K562 (cell line): Measurements from ENCODE around the gene PDCD6IP. TPM values are rescaled to one million over a fixed set of nuclear protein-coding genes. Genes with fewer than 3 reads are reported as not detected.

Experiments used
- BRD9 ChIP-seq: fragments of 450-650 bp; IDR thresholded peaks from 2 replicates; pipeline ENCODE4 v1.6.1; 2018; ENCODE audit warnings: low read depth; ENCODE audit not compliant: partially characterized antibody
- CHAMP1 ChIP-seq: fragments of 450-650 bp; IDR thresholded peaks from 2 replicates; pipeline ENCODE4 v1.6.1; 2016; ENCODE audit warnings: mild to moderate bottlenecking
- CTCFL ChIP-seq: IDR thresholded peaks from 2 replicates; pipeline ENCODE4 v1.6.1; 2011; ENCODE audit warnings: borderline replicate concordance, low read depth, mild to moderate bottlenecking, moderate library complexity, low read length; ENCODE audit not compliant: insufficient read depth, poor library complexity, severe bottlenecking
- GATA2 ChIP-seq: sonication (generic); formaldehyde crosslinking; IDR thresholded peaks from 2 replicates; pipeline ENCODE4 v1.4.0; 2020; ENCODE audit warnings: mild to moderate bottlenecking, missing genetic modification reagents
- HNRNPL ChIP-seq: fragments of 200-400 bp; formaldehyde crosslinking; IDR thresholded peaks from 2 replicates; pipeline ENCODE4 v1.6.1; 2017; ENCODE audit warnings: low read depth, mild to moderate bottlenecking, low read length
- PHTF2 ChIP-seq: fragments of 250-450 bp; sonication (Bioruptor Pico); IDR thresholded peaks from 2 replicates; pipeline ENCODE4 v1.5.0; 2021; ENCODE audit warnings: mild to moderate bottlenecking
- POLR2B ChIP-seq: fragments of 450-650 bp; IDR thresholded peaks from 2 replicates; pipeline ENCODE4 v1.6.1; 2018; ENCODE audit warnings: low read depth; ENCODE audit not compliant: partially characterized antibody
- RBM25 ChIP-seq: fragments of 200-400 bp; formaldehyde crosslinking; IDR thresholded peaks from 2 replicates; pipeline ENCODE4 v1.6.1; 2018; ENCODE audit warnings: low read length, low read depth, moderate library complexity; ENCODE audit not compliant: severe bottlenecking
- RHOXF2B ChIP-seq: fragments of 250-450 bp; sonication (Bioruptor Pico); conservative IDR thresholded peaks from 2 replicates; pipeline ENCODE4 v1.5.1; 2021
- SRSF3 ChIP-seq: fragments of 200-400 bp; formaldehyde crosslinking; IDR thresholded peaks from 2 replicates; pipeline ENCODE4 v1.6.1; 2016; ENCODE audit warnings: mild to moderate bottlenecking, low read length, moderate library complexity; ENCODE audit not compliant: insufficient read depth
- STAT5B ChIP-seq: fragments of 250-450 bp; sonication (Bioruptor Pico); IDR thresholded peaks from 2 replicates; pipeline ENCODE4 v1.8.0; 2021; ENCODE audit warnings: mild to moderate bottlenecking, inconsistent platforms
- XRCC5 ChIP-seq: fragments of 200-400 bp; formaldehyde crosslinking; IDR thresholded peaks from 2 replicates; pipeline ENCODE4 v1.6.1; 2017; ENCODE audit warnings: low read depth, mild to moderate bottlenecking, low read length
- ZNF146 ChIP-seq: IDR thresholded peaks from one replicate; pipeline ENCODE4 v1.6.1; 2018; ENCODE audit warnings: missing compliant biosample characterization; ENCODE audit not compliant: unreplicated experiment
- ZNF174 ChIP-seq: fragments of 250-450 bp; sonication (Bioruptor Pico); IDR thresholded peaks from 2 replicates; pipeline ENCODE4 v1.4.0; 2020; ENCODE audit warnings: mild to moderate bottlenecking
- ZNF395 ChIP-seq: fragments of 200-800 bp; sonication (Bioruptor generic); IDR thresholded peaks from 2 replicates; pipeline ENCODE4 v1.6.1; 2017; ENCODE audit warnings: missing genetic modification characterization, missing compliant biosample characterization
- ZNF778 ChIP-seq: fragments of 450-650 bp; formaldehyde crosslinking; IDR thresholded peaks from 2 replicates; pipeline ENCODE4 v1.4.0; 2020; ENCODE audit warnings: mild to moderate bottlenecking, moderate library complexity
- ZNF830 ChIP-seq: fragments of 250-450 bp; sonication (Bioruptor Pico); IDR thresholded peaks from 2 replicates; pipeline ENCODE4 v1.5.0; 2021; ENCODE audit warnings: mild to moderate bottlenecking
- polyA plus RNA-seq, 8 experiments: library from polyadenylated mRNA; depleted of rRNA in 4 of 8; stranded (reverse) in 5 of 8; unstranded in 3 of 8; fragments of >200 nt; fragmentation: Nextera tagmentation in 2 of 8; fragmentation: Illumina TruSeq in 1 of 8; extraction: Ambion mirVana in 2 of 8; extraction: Trizol in 1 of 8; gene quantifications; 2 replicates each; pipeline versions ENCODE4 v1.2.1 to v1.2.3, GENCODE V29; 2011 to 2014; ENCODE audit warnings: inconsistent platforms in 1 of 8, missing spikeins in 1 of 8
- total RNA-seq, 7 experiments: library from RNA; depleted of rRNA in 6 of 7; stranded (reverse); fragments of >200 nt in 6 of 7; fragmentation: Illumina TruSeq in 2 of 7; extraction: Trizol in 2 of 7; gene quantifications; 2 replicates each; pipeline versions ENCODE4 v1.2.1 to v1.2.3, GENCODE V29; 2011 to 2021; ENCODE audit warnings: low replicate concordance in 1 of 7
- TF ChIP-seq, protein P1 (sequence below): fragments of 250-450 bp; sonication (Bioruptor Pico); IDR thresholded peaks from 2 replicates; pipeline ENCODE4 v1.5.0; 2020; ENCODE audit warnings: mild to moderate bottlenecking
- TF ChIP-seq, protein P2 (sequence below), 2 experiments: fragments of 200-800 bp in 1 of 2; sonication (Bioruptor generic) in 1 of 2; sonication (generic) in 1 of 2; formaldehyde crosslinking in 1 of 2; IDR thresholded peaks in 1 of 2; conservative IDR thresholded peaks in 1 of 2; 2 replicates each; pipeline versions ENCODE4 v1.5.0 to v1.6.1; 2016 to 2020; ENCODE audit warnings: missing compliant biosample characterization in 1 of 2, missing genetic modification characterization in 1 of 2, missing genetic modification reagents in 1 of 2

PDCD6IP gene
- total and polyA plus RNA-seq, 9 of the 15 experiments (the other 6 are each of a cell fraction or from before 2014, with no cell fraction given): 40.2 to 302 (median 122) TPM

- TF ChIP-seq, protein P1, sequence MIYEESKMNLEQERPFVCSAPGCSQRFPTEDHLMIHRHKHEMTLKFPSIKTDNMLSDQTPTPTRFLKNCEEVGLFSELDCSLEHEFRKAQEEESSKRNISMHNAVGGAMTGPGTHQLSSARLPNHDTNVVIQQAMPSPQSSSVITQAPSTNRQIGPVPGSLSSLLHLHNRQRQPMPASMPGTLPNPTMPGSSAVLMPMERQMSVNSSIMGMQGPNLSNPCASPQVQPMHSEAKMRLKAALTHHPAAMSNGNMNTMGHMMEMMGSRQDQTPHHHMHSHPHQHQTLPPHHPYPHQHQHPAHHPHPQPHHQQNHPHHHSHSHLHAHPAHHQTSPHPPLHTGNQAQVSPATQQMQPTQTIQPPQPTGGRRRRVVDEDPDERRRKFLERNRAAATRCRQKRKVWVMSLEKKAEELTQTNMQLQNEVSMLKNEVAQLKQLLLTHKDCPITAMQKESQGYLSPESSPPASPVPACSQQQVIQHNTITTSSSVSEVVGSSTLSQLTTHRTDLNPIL (CRISPR knock-in tag): no peak
- TF ChIP-seq XRCC5: 0 out of 2 replicates have a peak, but pooled peaks have one; percentile 60
- TF ChIP-seq, protein P2, sequence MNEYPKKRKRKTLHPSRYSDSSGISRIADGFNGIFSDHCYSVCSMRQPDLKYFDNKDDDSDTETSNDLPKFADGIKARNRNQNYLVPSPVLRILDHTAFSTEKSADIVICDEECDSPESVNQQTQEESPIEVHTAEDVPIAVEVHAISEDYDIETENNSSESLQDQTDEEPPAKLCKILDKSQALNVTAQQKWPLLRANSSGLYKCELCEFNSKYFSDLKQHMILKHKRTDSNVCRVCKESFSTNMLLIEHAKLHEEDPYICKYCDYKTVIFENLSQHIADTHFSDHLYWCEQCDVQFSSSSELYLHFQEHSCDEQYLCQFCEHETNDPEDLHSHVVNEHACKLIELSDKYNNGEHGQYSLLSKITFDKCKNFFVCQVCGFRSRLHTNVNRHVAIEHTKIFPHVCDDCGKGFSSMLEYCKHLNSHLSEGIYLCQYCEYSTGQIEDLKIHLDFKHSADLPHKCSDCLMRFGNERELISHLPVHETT (CRISPR knock-in tag; conservative IDR thresholded peaks at IDR 0.05 in 1 of 2, IDR thresholded peaks at IDR 0.05 in 1 of 2): no peak; a peak in 1 of 4 replicates
- no peak for TF ChIP-seq POLR2B
- TF ChIP-seq RHOXF2B (CRISPR knock-in tag): no peak
- no peak for TF ChIP-seq PHTF2 (CRISPR knock-in tag)
- TF ChIP-seq STAT5B: no peak
- no peak for TF ChIP-seq CHAMP1
- no peak for TF ChIP-seq RBM25
- TF ChIP-seq SRSF3: no peak
- no peak for TF ChIP-seq CTCFL
- no peak for TF ChIP-seq ZNF146
- TF ChIP-seq ZNF174 (CRISPR knock-in tag): no peak
- no peak for TF ChIP-seq HNRNPL
- no peak for TF ChIP-seq ZNF778 (CRISPR knock-in tag)
- TF ChIP-seq GATA2: no peak
- TF ChIP-seq ZNF830 (CRISPR knock-in tag): no peak
- no peak for TF ChIP-seq BRD9
- no peak for TF ChIP-seq ZNF395 (CRISPR knock-in tag)
Measured at GRCh38 chr3:33915796-33916546, 117.5 kb downstream of the PDCD6IP start (continued).
